ENCODE results near the gene CTRB2.

The CTRB2 gene

GRCh38 chr16:75239542-75240122, 32.7 kb upstream of the CTRB2 start:
- no peak overlapping the region for H3K27ac ChIP-seq
- TF ChIP-seq ZFX (IDR thresholded peaks at IDR 0.05; ENCODE audit: borderline replicate concordance) (no peak), CTCF (IDR thresholded peaks at IDR 0.05) (no peak)

- no peak overlapping the region for H3K27ac ChIP-seq
These were observed 32.0 kb upstream of the CTRB2 start for GRCh38 chr16:75238853-75239541.

GRCh38 chr16:75238132-75238852, 31.3 kb upstream of the CTRB2 start:
- no peak for TF ChIP-seq CTCF (IDR thresholded peaks at IDR 0.05)
- TF ChIP-seq ZFX (IDR thresholded peaks at IDR 0.05; ENCODE audit: borderline replicate concordance), result no peak
- H3K27ac ChIP-seq, result no peak overlapping the region

More at GRCh38 chr16:75238853-75239541, 32.0 kb upstream of the CTRB2 start:
- TF ChIP-seq CTCF (IDR thresholded peaks at IDR 0.05) (no peak), ZFX (IDR thresholded peaks at IDR 0.05; ENCODE audit: borderline replicate concordance) (no peak)

- H3K27ac ChIP-seq, result no peak overlapping the region
- TF ChIP-seq CTCF (IDR thresholded peaks at IDR 0.05) (no peak), ZFX (IDR thresholded peaks at IDR 0.05; ENCODE audit: borderline replicate concordance) (no peak)
These were observed 30.6 kb upstream of the CTRB2 start for GRCh38 chr16:75237398-75238131.

- no peak overlapping the region for H3K27ac ChIP-seq
- TF ChIP-seq ZFX (IDR thresholded peaks at IDR 0.05; ENCODE audit: borderline replicate concordance) (no peak), CTCF (IDR thresholded peaks at IDR 0.05) (no peak)
These were observed 29.9 kb upstream of the CTRB2 start for GRCh38 chr16:75236736-75237397.

- no peak overlapping the region for H3K27ac ChIP-seq
- TF ChIP-seq ZFX (IDR thresholded peaks at IDR 0.05; ENCODE audit: borderline replicate concordance) (no peak), CTCF (IDR thresholded peaks at IDR 0.05) (no peak)
These were observed 29.3 kb upstream of the CTRB2 start for GRCh38 chr16:75236232-75236631.
